Karpas-422 (cell line): ENCODE data around the gene HDAC1. TPM values are rescaled to one million over a fixed set of nuclear protein-coding genes. Genes with fewer than 3 reads are reported as not detected.

Experiments
- DNase-seq: peaks from one replicate; pipeline ENCODE4 v3.0.0-alpha.2; 2015
- H2AFZ ChIP-seq: fragments of 200-600 bp; sonication (generic); 2 replicates; pipeline ENCODE4 v1.6.1; 2014; ENCODE audit warnings: antibody characterized with exemption, low read length, mixed read lengths
- H3K27ac ChIP-seq: fragments of 200-600 bp; sonication (generic); 2 replicates; pipeline ENCODE4 v1.5.1; 2014; ENCODE audit warnings: mild to moderate bottlenecking, low read length, moderate library complexity
- H3K27me3 ChIP-seq: fragments of 200-600 bp; sonication (generic); 2 replicates; pipeline ENCODE4 v1.6.1; 2014; ENCODE audit warnings: low read length, mixed read lengths
- H3K36me3 ChIP-seq: fragments of 200-600 bp; sonication (generic); 2 replicates; pipeline ENCODE4 v1.6.1; 2014; ENCODE audit warnings: low read length, mixed read lengths; ENCODE audit not compliant: insufficient read depth
- H3K4me1 ChIP-seq: fragments of 200-600 bp; sonication (generic); 2 replicates; pipeline ENCODE4 v1.6.1; 2014; ENCODE audit warnings: mild to moderate bottlenecking, low read length, mixed read lengths
- H3K4me2 ChIP-seq: fragments of 200-600 bp; sonication (generic); 2 replicates; pipeline ENCODE4 v1.6.1; 2014; ENCODE audit warnings: low read length, low read depth, mild to moderate bottlenecking; ENCODE audit not compliant: poor library complexity, severe bottlenecking
- H3K4me3 ChIP-seq: fragments of 200-600 bp; sonication (generic); 2 replicates; pipeline ENCODE4 v1.5.1; 2014; ENCODE audit warnings: mild to moderate bottlenecking, antibody characterized with exemption, low read length, mixed read lengths
- H3K79me2 ChIP-seq: fragments of 200-600 bp; sonication (generic); 2 replicates; pipeline ENCODE4 v1.6.1; 2014; ENCODE audit warnings: mild to moderate bottlenecking, low read length, mixed read lengths
- H3K9ac ChIP-seq: fragments of 200-600 bp; sonication (generic); 2 replicates; pipeline ENCODE4 v1.6.0; 2014; ENCODE audit warnings: low read length
- H3K9me2 ChIP-seq: fragments of 200-600 bp; sonication (generic), shearing (Covaris generic); replicated peaks from 2 replicates; pipeline ENCODE4 v1.6.0; 2014; ENCODE audit warnings: mild to moderate bottlenecking, low read length, moderate library complexity; ENCODE audit not compliant: insufficient read depth
- H3K9me3 ChIP-seq: fragments of 300-700, 200-600 bp; sonication (generic); 2 replicates; pipeline ENCODE4 v1.6.1; 2014; ENCODE audit warnings: low read length, mixed read lengths
- H4K20me1 ChIP-seq: fragments of 200-600 bp; sonication (generic); 2 replicates; pipeline ENCODE4 v1.6.1; 2014; ENCODE audit warnings: mild to moderate bottlenecking, antibody characterized with exemption, low read length, low read depth; ENCODE audit not compliant: insufficient read depth
- small RNA-seq: library from RNA; depleted of rRNA; stranded (forward); fragments of <200 nt; gene quantifications from one replicate; pipeline ENCODE3, GENCODE V24; 2014
- total RNA-seq: library from RNA; depleted of rRNA; stranded (reverse); fragments of >200 nt; shearing (Covaris generic); gene quantifications from 2 replicates; pipeline ENCODE4 v1.2.3, GENCODE V29; 2014; ENCODE audit warnings: low replicate concordance; rRNA removed

HDAC1 gene
- total RNA-seq, 1 experiment from 2014 or later = 201 TPM

- Histone ChIP-seq H3K4me3 (no peak overlapping the region), H3K9ac (no peak overlapping the region), H4K20me1 (no peaks in the 10 kb centered on the region), H3K4me1 (no peaks in the 10 kb centered on the region), H3K36me3 (peaks cover 7% of the 10 kb centered on the region), H3K9me2 (no peaks in the 10 kb centered on the region), H2AFZ (no peak overlapping the region), H3K27me3 (no peaks in the 10 kb centered on the region), H3K9me3 (no peaks in the 10 kb centered on the region), H3K27ac (no peak overlapping the region), H3K4me2 (no peak overlapping the region), H3K79me2 (no peaks in the 10 kb centered on the region)
- DNase-seq = no peak
Measured at GRCh38 chr1:32373996-32374592, 82.2 kb downstream of the HDAC1 start.

- Histone ChIP-seq H3K4me1 (no peaks in the 10 kb centered on the region), H3K36me3 (peaks cover 7% of the 10 kb centered on the region), H4K20me1 (no peaks in the 10 kb centered on the region), H3K79me2 (no peaks in the 10 kb centered on the region), H2AFZ (no peak overlapping the region), H3K4me3 (no peak overlapping the region), H3K9ac (no peak overlapping the region), H3K27me3 (no peaks in the 10 kb centered on the region), H3K9me3 (no peaks in the 10 kb centered on the region), H3K27ac (no peak overlapping the region), H3K9me2 (no peaks in the 10 kb centered on the region), H3K4me2 (no peak overlapping the region)
- DNase-seq = no peak
Measured at GRCh38 chr1:32376199-32376598, 84.3 kb downstream of the HDAC1 start.

- no peak for DNase-seq
- H3K4me3 ChIP-seq = no peak overlapping the region
- no peak overlapping the region for H3K4me2 ChIP-seq
- H3K9me2 ChIP-seq = no peaks in the 10 kb centered on the region
- no peaks in the 10 kb centered on the region for H3K27me3 ChIP-seq
- no peaks in the 10 kb centered on the region for H3K4me1 ChIP-seq
- no peak overlapping the region for H2AFZ ChIP-seq
- no peaks in the 10 kb centered on the region for H3K9me3 ChIP-seq
- H4K20me1 ChIP-seq = no peaks in the 10 kb centered on the region
- H3K9ac ChIP-seq = no peak overlapping the region
- peaks cover 7% of the 10 kb centered on the region for H3K36me3 ChIP-seq
- no peak overlapping the region for H3K27ac ChIP-seq
- H3K79me2 ChIP-seq = no peaks in the 10 kb centered on the region
Measured at GRCh38 chr1:32377541-32378220, 85.8 kb downstream of the HDAC1 start.

- H3K4me2 ChIP-seq = no peak overlapping the region
- peaks cover 16% of the 10 kb centered on the region for H3K36me3 ChIP-seq
- H2AFZ ChIP-seq = no peak overlapping the region
- no peak for DNase-seq
- no peaks in the 10 kb centered on the region for H3K4me1 ChIP-seq
- no peaks in the 10 kb centered on the region for H4K20me1 ChIP-seq
- no peak overlapping the region for H3K4me3 ChIP-seq
- no peak overlapping the region for H3K27ac ChIP-seq
- no peaks in the 10 kb centered on the region for H3K9me3 ChIP-seq
- H3K79me2 ChIP-seq = no peaks in the 10 kb centered on the region
- H3K9ac ChIP-seq = no peak overlapping the region
- no peaks in the 10 kb centered on the region for H3K27me3 ChIP-seq
- no peaks in the 10 kb centered on the region for H3K9me2 ChIP-seq
Measured at GRCh38 chr1:32380057-32380456, 88.2 kb downstream of the HDAC1 start.

Small RNA genes within 50 kb of the gene (small RNA-seq; reads per million reads assigned to genes)
- gene RF00017 (not detected), gene RF00019 (not detected)

Other genes starting within 250 kb of the HDAC1 start
- 10.3 and 11.5 TPM in 2 replicates for gene TMEM39B, start 219.1 kb upstream of the HDAC1 start, total RNA-seq
- 19.7 and 26.0 TPM in 2 replicates for gene KPNA6, start 184.0 kb upstream of the HDAC1 start, total RNA-seq
- gene TXLNA, start 112.4 kb upstream of the HDAC1 start, total RNA-seq = 33.5 and 40.7 TPM in 2 replicates
- gene CCDC28B, start 91.5 kb upstream of the HDAC1 start, total RNA-seq = 35.9 and 78.2 TPM in 2 replicates
- gene IQCC, start 86.4 kb upstream of the HDAC1 start, total RNA-seq = 1.2 and 3.9 TPM in 2 replicates
- not detected in 2 replicates for gene DCDC2B, start 83.0 kb upstream of the HDAC1 start, total RNA-seq
- gene TMEM234, start 69.7 kb upstream of the HDAC1 start, total RNA-seq = 11.2 and 11.6 TPM in 2 replicates
- 178 and 213 TPM in 2 replicates for gene EIF3I, start 69.7 kb upstream of the HDAC1 start, total RNA-seq
- gene FAM167B, start 44.9 kb upstream of the HDAC1 start, total RNA-seq = 1.5 TPM in 1 of 2 replicates, not detected in the other
- gene LCK, start 40.8 kb upstream of the HDAC1 start, total RNA-seq = 12.0 and 26.1 TPM in 2 replicates
- 262 and 391 TPM in 2 replicates for gene MARCKSL1, start 44.1 kb downstream of the HDAC1 start, total RNA-seq
- 3.1 and 4.5 TPM in 2 replicates for gene FAM229A, start 70.4 kb downstream of the HDAC1 start, total RNA-seq
- gene TSSK3, start 70.5 kb downstream of the HDAC1 start, total RNA-seq = 1.4 and 1.5 TPM in 2 replicates
- 45.1 and 50.0 TPM in 2 replicates for gene BSDC1, start 102.4 kb downstream of the HDAC1 start, total RNA-seq
- gene ZBTB8B, start 173.0 kb downstream of the HDAC1 start, total RNA-seq = not detected in 2 replicates
- gene ZBTB8A, start 247.3 kb downstream of the HDAC1 start, total RNA-seq = 0.11 TPM in 1 of 2 replicates, not detected in the other